Right lobe of liver (tissue), 6 donors: ENCODE data around the gene NT5C1B. TPM values are rescaled to one million over a fixed set of nuclear protein-coding genes. Genes with fewer than 3 reads are reported as not detected.
A peak's percentile ranks its signal among the peaks of the same experiment; 100 is the strongest.

ENCODE experiments used
- ATAC-seq, 4 donors: fragments of 200-7000 bp; cut with Tn5 transposase; one replicate each; pipeline ENCODE4 v1.9.1; 2020; ENCODE audit warnings: mild to moderate bottlenecking in 4 of 4, moderate library complexity in 4 of 4
- DNase-seq, 3 donors: peaks; one replicate each; pipeline ENCODE4 v3.0.0-alpha.2; 2020
- H3K27ac ChIP-seq, 3 donors: fragments of 200-600 bp; one replicate each; pipeline ENCODE4 v1.8.0; 2022
- H3K27me3 ChIP-seq, 2 donors: fragments of 200-600 bp; one replicate each; pipeline ENCODE4 v1.8.0; 2022
- H3K36me3 ChIP-seq, 4 donors: fragments of 200-600 bp; sonication (generic) in 1 of 4; one replicate each; pipeline versions ENCODE4 v1.5.1 to v1.8.0; 2017 to 2022; ENCODE audit warnings: control low read depth in 1 of 4
- H3K4me1 ChIP-seq, 4 donors: fragments of 200-600 bp; sonication (generic) in 1 of 4; one replicate each; pipeline versions ENCODE4 v1.5.1 to v1.8.0; 2017 to 2022; ENCODE audit warnings: control low read depth in 1 of 4
- H3K4me3 ChIP-seq, 3 donors: fragments of 200-600 bp; one replicate each; pipeline ENCODE4 v1.8.0; 2022
- H3K9me3 ChIP-seq, 4 donors: fragments of 200-600 bp; sonication (generic) in 1 of 4; one replicate each; pipeline versions ENCODE4 v1.5.1 to v1.8.0; 2017 to 2022; ENCODE audit warnings: control low read depth in 1 of 4
- POLR2A ChIP-seq: fragments of 450-650 bp; IDR thresholded peaks from one replicate; pipeline ENCODE4 v1.6.1; 2017; ENCODE audit warnings: antibody characterized with exemption, mild to moderate bottlenecking
- WGBS: methylation state at CpG from one replicate; pipeline ENCODE4 v1.1.6; 2018; ENCODE audit warnings: low coverage, low lambda C conversion rate; ENCODE audit not compliant: insufficient coverage; ENCODE audit errors: missing lambda C conversion rate; 5-methylcytosine and 5-hydroxymethylcytosine counted together
- intact Hi-C, 2 donors: fragments of 100-400 bp; cut with DNase I; formaldehyde crosslinking; loops; one replicate each; pipeline versions ENCODE4 v1.11.2 to v1.14.1; 2022
- total RNA-seq, 6 experiments: library from RNA; depleted of rRNA in 2 of 6; stranded (reverse); fragments of >200 nt in 2 of 6; fragmentation: NEBNext Ultra II Directional in 3 of 6; extraction: Animal tissue kit (Norgen Biotek cat#: 25700) in 3 of 6; gene quantifications; one replicate each; pipeline versions ENCODE4 v1.1.0 to v1.2.4, GENCODE V29; 2016 to 2023
- TF ChIP-seq, protein P1 (sequence below), 4 donors: fragments of 200-600 bp in 3 of 4; fragments of 450-650 bp in 1 of 4; IDR thresholded peaks; one replicate each; pipeline versions ENCODE4 v1.5.1 to v1.8.0; 2016 to 2022; ENCODE audit warnings: antibody characterized with exemption in 4 of 4, mild to moderate bottlenecking in 2 of 4
- donor health status: DM: no; HTN: yes; CAD: no.
- donor health status: DM: no; HTN: no; CAD: no.
- donor health status: DM: no; HTN: no; CAD: no.
- donor health status: DM: no; HTN: yes; CAD: no.
- donor health status: DM: no; HTN: yes; CAD: no.

The NT5C1B gene
- total RNA-seq, 6 experiments from 2014 or later, result not detected

DNA sequence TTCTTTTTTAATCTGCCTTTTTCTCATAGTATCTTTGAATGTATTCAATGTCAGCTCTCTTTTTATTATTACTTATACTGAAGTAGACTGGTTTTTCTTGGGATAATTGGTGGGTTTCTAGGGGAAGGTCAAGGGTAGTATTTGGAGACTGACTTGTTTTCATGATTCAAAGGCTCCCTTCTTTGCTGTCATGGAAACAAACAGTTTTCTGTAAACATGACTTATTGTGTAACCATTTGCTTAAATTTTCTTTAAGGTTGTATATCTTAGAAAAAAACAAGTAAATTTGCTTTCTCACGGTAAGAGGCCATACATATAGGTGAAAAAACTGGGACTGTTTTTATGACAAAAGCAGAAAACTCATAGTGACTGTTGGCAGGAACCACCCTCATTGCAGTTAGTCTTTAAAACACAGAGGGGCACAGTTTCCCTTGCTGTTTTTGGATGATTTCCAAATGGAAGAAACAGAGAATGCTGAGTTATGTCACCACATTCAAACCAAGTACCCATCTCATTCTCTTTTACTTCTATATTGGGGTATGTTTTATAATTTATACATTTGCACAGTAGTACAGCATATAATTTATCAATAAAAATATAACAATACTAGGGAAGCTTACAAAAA is 23.1 kb downstream of the NT5C1B start:
- Histone ChIP-seq H3K27me3 (no peaks in the 10 kb centered on the region), H3K4me3 (no peak overlapping the region), H3K4me1 (peaks cover 0 to 2% (median 0%) of the 10 kb centered on the region in 4 donors), H3K9me3 (no peaks in the 10 kb centered on the region), H3K36me3 (no peaks in the 10 kb centered on the region), H3K27ac (no peak overlapping the region)
- 38% methylated on average over 1 of the region's 1 CpG for WGBS
- no peak for DNase-seq
- no peak for TF ChIP-seq POLR2A
- TF ChIP-seq, protein P1, sequence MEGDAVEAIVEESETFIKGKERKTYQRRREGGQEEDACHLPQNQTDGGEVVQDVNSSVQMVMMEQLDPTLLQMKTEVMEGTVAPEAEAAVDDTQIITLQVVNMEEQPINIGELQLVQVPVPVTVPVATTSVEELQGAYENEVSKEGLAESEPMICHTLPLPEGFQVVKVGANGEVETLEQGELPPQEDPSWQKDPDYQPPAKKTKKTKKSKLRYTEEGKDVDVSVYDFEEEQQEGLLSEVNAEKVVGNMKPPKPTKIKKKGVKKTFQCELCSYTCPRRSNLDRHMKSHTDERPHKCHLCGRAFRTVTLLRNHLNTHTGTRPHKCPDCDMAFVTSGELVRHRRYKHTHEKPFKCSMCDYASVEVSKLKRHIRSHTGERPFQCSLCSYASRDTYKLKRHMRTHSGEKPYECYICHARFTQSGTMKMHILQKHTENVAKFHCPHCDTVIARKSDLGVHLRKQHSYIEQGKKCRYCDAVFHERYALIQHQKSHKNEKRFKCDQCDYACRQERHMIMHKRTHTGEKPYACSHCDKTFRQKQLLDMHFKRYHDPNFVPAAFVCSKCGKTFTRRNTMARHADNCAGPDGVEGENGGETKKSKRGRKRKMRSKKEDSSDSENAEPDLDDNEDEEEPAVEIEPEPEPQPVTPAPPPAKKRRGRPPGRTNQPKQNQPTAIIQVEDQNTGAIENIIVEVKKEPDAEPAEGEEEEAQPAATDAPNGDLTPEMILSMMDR (IDR thresholded peaks at IDR 0.05), result no peak
- no peak for ATAC-seq
- intact Hi-C loops, result no loop called here

GRCh38 chr2:18560797-18561085 is 28.6 kb downstream of the NT5C1B start:
- no peaks in the 10 kb centered on the region for H3K36me3 ChIP-seq
- no peaks in the 10 kb centered on the region for H3K27me3 ChIP-seq
- no peak for ATAC-seq
- TF ChIP-seq POLR2A, result no peak
- TF ChIP-seq, protein P1 (IDR thresholded peaks at IDR 0.05), result no peak
- H3K27ac ChIP-seq, result peak overlapping the region; percentile 94 to 98 (median 96)
- peak overlapping the region; percentile 77 to 89 (median 87) for H3K4me3 ChIP-seq
- H3K9me3 ChIP-seq, result no peaks in the 10 kb centered on the region
- DNase-seq, result no peak
- H3K4me1 ChIP-seq, result peaks cover 0 to 23% (median 0%) of the 10 kb centered on the region in 4 donors
- intact Hi-C loops, result no loop called here
- WGBS, result 0% methylated on average over 3 of the region's 3 CpGs

DNA sequence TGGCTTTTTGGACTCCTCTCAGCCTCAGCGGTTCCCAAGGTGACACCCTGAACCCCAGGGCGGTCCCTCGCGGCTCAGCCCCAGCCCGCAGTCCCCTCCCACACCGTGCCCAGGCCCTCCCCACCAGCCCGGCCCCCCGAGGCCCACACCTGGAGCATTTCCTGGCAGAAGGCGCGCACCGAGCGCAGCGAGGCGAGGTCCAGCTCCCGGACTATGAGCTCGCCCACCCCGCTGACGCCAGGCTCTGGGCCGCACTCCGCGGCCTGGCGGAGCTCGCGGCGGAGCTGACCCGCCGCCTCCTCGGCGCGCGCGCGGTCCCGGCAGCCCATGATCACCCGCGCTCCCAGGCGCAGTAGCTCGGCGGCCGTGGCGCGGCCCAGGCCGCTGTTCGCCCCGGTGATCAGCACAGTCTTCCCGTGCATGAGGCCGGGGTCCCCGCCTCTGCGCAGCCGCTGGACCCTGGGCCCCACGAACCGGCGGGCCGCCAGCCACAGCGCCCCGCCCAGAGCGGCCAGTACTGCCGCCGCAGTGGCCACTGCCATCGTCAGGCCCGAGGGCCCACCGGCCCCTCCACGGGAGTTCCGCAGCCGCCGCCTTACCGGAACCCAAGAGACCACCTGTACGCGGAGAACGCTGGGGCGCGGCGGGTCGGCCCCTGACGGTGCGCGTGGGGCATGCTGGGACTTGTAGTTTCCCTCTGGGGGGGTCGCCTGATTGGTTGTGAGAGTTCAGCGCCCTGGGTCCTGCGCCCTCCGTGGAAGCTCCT is 29.2 kb downstream of the NT5C1B start, which contains the start of gene RDH14:
RDH14 (minus strand) TSS at position 623 of the 766 bp plus-strand sequence; CDS start at position 542, 81 bp downstream.
- intact Hi-C loops, result no loop called here
- Histone ChIP-seq H3K4me3 (peak within 1 kb of the TSS; percentile 77 to 89 (median 87)), H3K4me1 (peaks cover 0 to 23% (median 0%) of the 10 kb centered on the region in 4 donors), H3K36me3 (peaks cover 0 to 4% (median 2%) of the 10 kb centered on the region in 4 donors), H3K27ac (peak within 1 kb of the TSS; percentile 94 to 98 (median 96)), H3K9me3 (no peaks in the 10 kb centered on the region), H3K27me3 (no peaks in the 10 kb centered on the region)
- ATAC-seq, result peak; percentile 93 to 96 (median 94)
- 0% methylated on average over 18 of the region's 81 CpGs for WGBS
- peak; percentile 93 to 97 (median 96) for DNase-seq
- TF ChIP-seq, protein P1 (IDR thresholded peaks at IDR 0.05), result no peak
- peak; percentile 88 for TF ChIP-seq POLR2A

DNA sequence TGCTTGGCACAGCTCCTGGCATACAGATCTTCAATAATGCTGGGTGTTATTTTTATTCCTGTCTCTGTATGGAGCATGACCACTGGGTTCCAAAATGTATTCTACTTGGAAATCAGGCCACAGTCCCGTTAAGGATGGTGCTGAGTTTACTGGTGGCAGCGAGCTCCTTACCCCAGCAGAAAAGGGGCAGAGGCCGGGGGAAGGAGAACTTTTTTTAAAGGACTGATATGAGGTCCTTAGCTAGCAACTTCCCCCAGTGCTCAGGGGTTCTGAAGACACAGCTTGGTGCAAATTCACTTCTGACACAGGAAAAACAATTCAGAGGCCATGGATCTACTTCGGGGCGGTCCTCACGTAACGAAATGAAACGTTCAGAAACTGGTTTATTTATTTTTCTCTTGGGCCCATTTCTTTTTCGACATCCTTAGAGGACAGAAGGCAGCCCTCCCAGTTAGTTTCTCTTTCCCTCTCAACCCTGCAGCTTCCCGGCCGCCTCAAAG is 29.8 kb downstream of the NT5C1B start:
- ATAC-seq (peak in 1 of 4 donors; percentile 1), DNase-seq (no peak)
- H3K36me3 ChIP-seq, result peaks cover 0 to 10% (median 4%) of the 10 kb centered on the region in 4 donors
- WGBS, result 0% methylated on average over 11 of the region's 11 CpGs
- TF ChIP-seq POLR2A, result no peak
- TF ChIP-seq, protein P1 (IDR thresholded peaks at IDR 0.05), result no peak
- intact Hi-C loops, result no loop called here
- peaks cover 0 to 23% (median 0%) of the 10 kb centered on the region in 4 donors for H3K4me1 ChIP-seq
- peak overlapping the region; percentile 94 to 98 (median 96) for H3K27ac ChIP-seq
- H3K9me3 ChIP-seq, result no peaks in the 10 kb centered on the region
- H3K27me3 ChIP-seq, result no peaks in the 10 kb centered on the region
- peak overlapping the region; percentile 77 to 89 (median 87) for H3K4me3 ChIP-seq
